A549 (cell line): Measurements from ENCODE around the gene ZNF33A.

Experiments
- CTCF ChIP-seq: fragments of >200 bp; sonication (Bioruptor Twin); formaldehyde crosslinking; IDR thresholded peaks from 3 replicates; pipeline ENCODE4 v1.5.1; 2016
- POLR2A ChIP-seq: IDR thresholded peaks from 2 replicates; pipeline ENCODE4 v1.6.1; 2012; ENCODE audit warnings: mild to moderate bottlenecking, low read length

- TF ChIP-seq POLR2A, result no peak
- no peak for TF ChIP-seq CTCF
These were observed 6.9 kb upstream of the ZNF33A start for GRCh38 chr10:38003588-38003987.
